Activated CD4-positive, alpha-beta memory T cell treated with anti-CD3 and anti-CD28 coated beads, Interleukin-2, amount 10 ng/mL, durations not matched to agents 7 days and 5 days (primary cell): Measurements from ENCODE around the gene HNF1A. TPM values are rescaled to one million over a fixed set of nuclear protein-coding genes. Genes with fewer than 3 reads are reported as not detected.

Experiments used
- CTCF ChIA-PET: fragments of 350-600 bp; sonication (Branson Sonifier 250); formaldehyde crosslinking; loops from one replicate; lab custom pipeline; 2021; ENCODE audit warnings: antibody characterized with exemption, inconsistent platforms; lab: Charles Lee
- POLR2A ChIA-PET: fragments of 350-600 bp; sonication (Branson Sonifier 250); formaldehyde crosslinking; loops from one replicate; lab custom pipeline; 2021; ENCODE audit warnings: antibody characterized with exemption; lab: Charles Lee
- DNase-seq: peaks from one replicate; pipeline ENCODE4 v3.0.0-alpha.2; 2020
- H3K27ac Mint-ChIP-seq: one replicate; pipeline ENCODE4 v1.8.0; 2021; ENCODE audit warnings: mild to moderate bottlenecking, mixed read lengths
- H3K27me3 Mint-ChIP-seq: one replicate; pipeline ENCODE4 v1.8.0; 2021; ENCODE audit warnings: mixed read lengths
- H3K36me3 Mint-ChIP-seq: one replicate; pipeline ENCODE4 v1.8.0; 2021; ENCODE audit warnings: low read depth, mixed read lengths
- H3K4me1 Mint-ChIP-seq: one replicate; pipeline ENCODE4 v1.8.0; 2021; ENCODE audit warnings: mixed read lengths
- H3K4me3 Mint-ChIP-seq: one replicate; pipeline ENCODE4 v1.8.0; 2021; ENCODE audit warnings: mild to moderate bottlenecking, mixed read lengths
- H3K9me3 Mint-ChIP-seq: one replicate; pipeline ENCODE4 v1.8.0; 2021; ENCODE audit warnings: mixed read lengths
- total RNA-seq, 2 experiments: library from RNA; stranded (reverse); gene quantifications; one replicate each; pipeline ENCODE4 v1.2.3, GENCODE V29; 2021

HNF1A gene
- total RNA-seq, 2 experiments from 2014 or later: not detected

GRCh38 chr12:121050725-121051124 lies 72.4 kb downstream of the HNF1A start:
- Mint-ChIP-seq H3K9me3 (no peaks in the 10 kb centered on the region), H3K4me3 (no peak overlapping the region), H3K27me3 (peaks cover 18% of the 10 kb centered on the region), H3K27ac (no peak overlapping the region), H3K36me3 (no peaks in the 10 kb centered on the region), H3K4me1 (peaks cover 5% of the 10 kb centered on the region)
- CTCF ChIA-PET: interaction anchor here (0.6 to 1.9 kb wide), 4 partner anchors 9 to 46 kb away, joined by 3 to 13 read pairs (median 4); partner anchors contain the start of gene OASL
- DNase-seq: no peak
- POLR2A ChIA-PET: interaction anchor here (1.0 to 2.3 kb wide), 4 partner anchors 9 to 16 kb away, joined by 3 to 9 read pairs (median 6); partner anchors contain the start of gene OASL

Other genes with a start within 250 kb of the HNF1A start
- gene SPPL3, start 74.2 kb upstream of the HNF1A start, total RNA-seq: 10 to 100 TPM; 32.0 to 32.1 TPM
- gene C12orf43, start 37.9 kb downstream of the HNF1A start, total RNA-seq: 10 to 100 TPM; 11.5 to 12.3 TPM
- gene OASL, start 60.7 kb downstream of the HNF1A start, total RNA-seq: 100 to 1,000 TPM; 104 to 107 TPM
- 10 to 100 TPM; 47.0 to 49.1 TPM for gene P2RX7, start 154.3 kb downstream of the HNF1A start, total RNA-seq
- gene P2RX4, start 231.6 kb downstream of the HNF1A start, total RNA-seq: 100 to 1,000 TPM; 117 to 125 TPM